ENCODE measurements around the gene PLCG2. TPM values are rescaled to one million over a fixed set of nuclear protein-coding genes. Genes with fewer than 3 reads are reported as not detected.

PLCG2 gene
- total and polyA plus RNA-seq, 8 donors = 5.1 to 48.7 (median 9.4) TPM

DNA sequence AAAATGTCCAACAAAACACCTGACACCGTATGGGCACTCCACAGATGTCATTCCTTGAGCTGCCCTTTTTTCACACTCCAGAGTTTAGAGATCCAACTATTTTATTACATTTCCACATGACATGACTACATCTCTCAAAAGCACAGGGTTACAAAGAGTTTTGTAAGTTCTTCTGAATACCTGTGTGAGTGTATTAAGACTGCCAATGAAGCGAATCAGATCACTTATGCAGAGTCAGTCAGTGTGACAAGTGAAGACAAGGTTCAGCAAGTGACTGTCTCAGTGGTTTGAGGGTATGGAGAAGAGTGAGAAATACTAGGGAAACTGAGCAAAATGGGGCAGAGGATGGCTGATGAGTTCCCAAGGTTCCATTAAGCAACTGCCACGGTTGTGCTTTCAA lies 223.7 kb downstream of the PLCG2 start:
- no peaks in the 10 kb centered on the region for H3K9me3 ChIP-seq
- TF ChIP-seq, protein P1, sequence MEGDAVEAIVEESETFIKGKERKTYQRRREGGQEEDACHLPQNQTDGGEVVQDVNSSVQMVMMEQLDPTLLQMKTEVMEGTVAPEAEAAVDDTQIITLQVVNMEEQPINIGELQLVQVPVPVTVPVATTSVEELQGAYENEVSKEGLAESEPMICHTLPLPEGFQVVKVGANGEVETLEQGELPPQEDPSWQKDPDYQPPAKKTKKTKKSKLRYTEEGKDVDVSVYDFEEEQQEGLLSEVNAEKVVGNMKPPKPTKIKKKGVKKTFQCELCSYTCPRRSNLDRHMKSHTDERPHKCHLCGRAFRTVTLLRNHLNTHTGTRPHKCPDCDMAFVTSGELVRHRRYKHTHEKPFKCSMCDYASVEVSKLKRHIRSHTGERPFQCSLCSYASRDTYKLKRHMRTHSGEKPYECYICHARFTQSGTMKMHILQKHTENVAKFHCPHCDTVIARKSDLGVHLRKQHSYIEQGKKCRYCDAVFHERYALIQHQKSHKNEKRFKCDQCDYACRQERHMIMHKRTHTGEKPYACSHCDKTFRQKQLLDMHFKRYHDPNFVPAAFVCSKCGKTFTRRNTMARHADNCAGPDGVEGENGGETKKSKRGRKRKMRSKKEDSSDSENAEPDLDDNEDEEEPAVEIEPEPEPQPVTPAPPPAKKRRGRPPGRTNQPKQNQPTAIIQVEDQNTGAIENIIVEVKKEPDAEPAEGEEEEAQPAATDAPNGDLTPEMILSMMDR (IDR thresholded peaks at IDR 0.05) = no peak
- peaks cover 0 to 1% of the 10 kb centered on the region in 2 donors for H3K4me1 ChIP-seq
- intact Hi-C loops (cut with DNase I) = no loop called here
- ATAC-seq (no peak), DNase-seq (no peak)
- H3K4me3 ChIP-seq = no peak overlapping the region
- peaks cover 0 to 15% of the 10 kb centered on the region in 2 donors for H3K36me3 ChIP-seq
- no peaks in the 10 kb centered on the region for H3K27me3 ChIP-seq
- H3K27ac ChIP-seq = no peak overlapping the region

DNA sequence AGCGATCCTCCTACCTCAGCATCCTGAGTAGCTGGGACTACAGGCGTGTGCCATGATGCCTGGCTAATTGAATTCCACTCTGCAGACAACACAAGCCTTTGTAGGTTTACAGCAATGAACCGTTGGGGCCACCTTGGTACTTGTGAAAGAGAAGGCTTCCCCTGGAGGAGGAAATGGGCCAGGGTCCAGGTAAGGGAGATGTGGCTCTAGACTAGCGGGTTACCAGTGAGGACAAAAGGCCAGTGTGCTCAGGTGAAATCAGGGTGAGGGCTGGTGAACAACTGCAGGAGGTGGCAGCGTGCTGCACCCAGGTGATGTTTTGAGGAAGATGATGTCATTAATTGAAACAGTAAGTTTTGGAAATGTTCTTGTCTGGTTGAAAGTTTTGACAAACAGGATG lies 225.5 kb downstream of the PLCG2 start:
- intact Hi-C loops (cut with DNase I) = no loop called here
- DNase-seq = no peak
- peaks cover 0 to 7% of the 10 kb centered on the region in 2 donors for H3K36me3 ChIP-seq
- no peak overlapping the region for H3K4me3 ChIP-seq
- H3K9me3 ChIP-seq = peaks cover 0 to 10% of the 10 kb centered on the region in 2 donors
- H3K27ac ChIP-seq = no peak overlapping the region
- no peaks in the 10 kb centered on the region for H3K27me3 ChIP-seq
- H3K4me1 ChIP-seq = no peaks in the 10 kb centered on the region
- TF ChIP-seq, protein P1 (IDR thresholded peaks at IDR 0.05) = no peak
- ATAC-seq = no peak

DNA sequence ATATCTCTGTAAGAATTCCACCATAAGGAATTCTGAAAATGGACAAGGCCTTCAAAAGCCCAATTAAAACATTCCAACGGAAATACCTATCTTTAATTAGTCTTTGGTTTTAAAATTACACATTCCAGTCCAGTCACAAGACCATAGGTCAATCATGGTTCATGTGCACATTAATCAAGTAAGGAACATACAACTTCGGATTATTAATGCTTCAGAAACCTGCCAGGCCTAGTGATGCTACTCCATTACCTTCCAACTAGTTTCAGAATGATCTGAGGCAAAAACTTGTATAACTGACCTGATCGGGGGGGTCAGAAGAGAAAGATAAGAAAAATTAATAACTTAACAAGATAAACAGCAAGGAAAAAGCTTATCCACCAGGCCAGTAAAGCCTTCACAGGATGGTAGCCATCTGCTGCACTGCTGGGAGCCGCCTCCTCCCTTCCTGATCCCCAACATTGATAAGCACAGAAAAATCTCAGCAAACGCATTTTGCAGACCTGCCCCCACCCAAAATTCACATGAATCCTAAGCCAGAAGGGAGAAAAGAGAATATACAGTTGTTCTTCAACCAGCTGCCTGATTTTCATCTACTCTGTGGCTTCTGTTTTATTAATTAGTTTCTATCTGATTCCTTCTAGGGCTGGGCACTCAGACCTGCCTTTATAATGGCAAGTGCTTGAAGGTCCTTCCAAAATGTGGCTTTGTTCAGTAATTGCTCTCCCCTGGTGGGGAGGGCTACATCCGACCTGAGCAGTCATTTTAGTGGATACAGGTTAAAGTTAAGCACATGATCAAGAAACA lies 226.1 kb downstream of the PLCG2 start:
- H3K27ac ChIP-seq = no peak overlapping the region
- H3K27me3 ChIP-seq = no peaks in the 10 kb centered on the region
- H3K9me3 ChIP-seq = peaks cover 0 to 10% of the 10 kb centered on the region in 2 donors
- TF ChIP-seq, protein P1 (IDR thresholded peaks at IDR 0.05) = no peak
- intact Hi-C loops (cut with DNase I) = no loop called here
- DNase-seq (no peak), ATAC-seq (no peak)
- no peak overlapping the region for H3K4me3 ChIP-seq
- no peaks in the 10 kb centered on the region for H3K4me1 ChIP-seq
- peaks cover 0 to under 1% of the 10 kb centered on the region in 2 donors for H3K36me3 ChIP-seq

DNA sequence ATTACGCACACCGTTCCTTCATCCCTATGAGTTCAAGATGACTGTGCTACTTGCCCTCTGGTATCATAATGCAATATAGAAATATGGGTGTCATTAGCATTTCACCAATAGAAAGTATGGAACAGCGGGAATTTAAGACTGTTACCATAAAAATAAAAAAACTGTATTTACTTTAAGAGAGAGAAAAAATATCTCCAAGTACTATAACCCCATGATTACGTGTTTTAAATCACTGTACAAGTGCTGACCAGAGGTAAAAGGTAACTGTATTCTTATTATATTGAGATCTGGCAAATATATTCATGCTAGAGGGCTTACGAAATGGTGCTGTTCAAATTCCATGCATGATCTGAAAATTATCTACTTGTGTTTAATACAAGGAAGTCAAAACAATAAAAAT lies 226.9 kb downstream of the PLCG2 start:
- TF ChIP-seq, protein P1 (IDR thresholded peaks at IDR 0.05) = no peak
- Histone ChIP-seq H3K36me3 (no peaks in the 10 kb centered on the region), H3K9me3 (peaks cover 0 to 10% of the 10 kb centered on the region in 2 donors), H3K27ac (no peak overlapping the region), H3K4me3 (no peak overlapping the region), H3K4me1 (no peaks in the 10 kb centered on the region), H3K27me3 (peaks cover 0 to 4% of the 10 kb centered on the region in 2 donors)
- intact Hi-C loops (cut with DNase I) = no loop called here
- ATAC-seq = no peak
- no peak for DNase-seq

DNA sequence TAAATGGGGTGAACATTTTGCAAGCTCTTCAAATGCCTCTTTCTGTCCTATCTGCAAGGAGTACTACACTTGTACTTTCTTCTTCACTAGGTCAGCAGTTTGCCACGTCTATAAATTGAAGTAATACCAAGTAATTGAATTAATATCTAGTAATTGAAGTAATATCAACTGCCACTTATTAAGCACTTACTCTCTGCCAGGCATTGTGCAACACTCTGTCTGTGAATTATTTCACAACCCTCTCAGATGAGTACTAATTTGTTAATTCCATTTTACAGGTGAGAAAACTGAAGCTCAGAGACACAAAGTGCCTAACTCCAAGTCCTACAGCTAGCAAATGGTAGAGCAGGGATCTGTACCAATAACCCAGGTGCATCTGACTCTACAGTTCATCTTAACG lies 228.1 kb downstream of the PLCG2 start:
- intact Hi-C loops (cut with DNase I) = no loop called here
- Histone ChIP-seq H3K9me3 (peaks cover 0 to 10% of the 10 kb centered on the region in 2 donors), H3K4me3 (no peak overlapping the region), H3K36me3 (no peaks in the 10 kb centered on the region), H3K27me3 (peaks cover 0 to 15% of the 10 kb centered on the region in 2 donors), H3K27ac (no peak overlapping the region), H3K4me1 (no peaks in the 10 kb centered on the region)
- ATAC-seq (no peak), DNase-seq (no peak)
- TF ChIP-seq, protein P1 (IDR thresholded peaks at IDR 0.05) = no peak

Data from left lung (tissue), 10 donors.